Neural cell (in vitro differentiated cells): ENCODE measurements around the gene IGSF21.

ENCODE experiments used
- EP300 ChIP-seq: fragments of 450-650 bp; conservative IDR thresholded peaks from 2 replicates; pipeline ENCODE4 v1.6.1; 2014; ENCODE audit warnings: antibody characterized with exemption, mild to moderate bottlenecking, moderate library complexity; ENCODE audit not compliant: poor library complexity, severe bottlenecking
- EZH2 ChIP-seq: fragments of 200-600, 300-800 bp; shearing (Covaris generic), sonication (generic); IDR thresholded peaks from 2 replicates; pipeline ENCODE4 v1.6.1; 2014; ENCODE audit warnings: antibody characterized with exemption, low read length, borderline replicate concordance, mild to moderate bottlenecking; ENCODE audit not compliant: insufficient read depth, poor library complexity, severe bottlenecking
- MXI1 ChIP-seq: fragments of 450-650 bp; conservative IDR thresholded peaks from 2 replicates; pipeline ENCODE4 v1.6.1; 2014; ENCODE audit warnings: antibody characterized with exemption, mild to moderate bottlenecking; ENCODE audit not compliant: poor library complexity, severe bottlenecking
- POLR2AphosphoS5 ChIP-seq: IDR thresholded peaks from 2 replicates; pipeline ENCODE4 v1.6.1; 2012
- SMC3 ChIP-seq: fragments of 450-650 bp; conservative IDR thresholded peaks from 2 replicates; pipeline ENCODE4 v1.6.1; 2014; ENCODE audit warnings: antibody characterized with exemption, mild to moderate bottlenecking, moderate library complexity; ENCODE audit not compliant: poor library complexity
- TAF1 ChIP-seq: IDR thresholded peaks from 2 replicates; pipeline ENCODE4 v1.6.1; 2012; ENCODE audit warnings: low read depth
- TF ChIP-seq, protein P1 (sequence below): fragments of 450-650 bp; IDR thresholded peaks from 2 replicates; pipeline ENCODE4 v1.5.1; 2014; ENCODE audit warnings: antibody characterized with exemption, mild to moderate bottlenecking, moderate library complexity; ENCODE audit not compliant: poor library complexity, severe bottlenecking
- TF ChIP-seq, protein P2 (sequence below): IDR thresholded peaks from 2 replicates; pipeline ENCODE4 v1.6.1; 2012; ENCODE audit warnings: borderline replicate concordance

DNA sequence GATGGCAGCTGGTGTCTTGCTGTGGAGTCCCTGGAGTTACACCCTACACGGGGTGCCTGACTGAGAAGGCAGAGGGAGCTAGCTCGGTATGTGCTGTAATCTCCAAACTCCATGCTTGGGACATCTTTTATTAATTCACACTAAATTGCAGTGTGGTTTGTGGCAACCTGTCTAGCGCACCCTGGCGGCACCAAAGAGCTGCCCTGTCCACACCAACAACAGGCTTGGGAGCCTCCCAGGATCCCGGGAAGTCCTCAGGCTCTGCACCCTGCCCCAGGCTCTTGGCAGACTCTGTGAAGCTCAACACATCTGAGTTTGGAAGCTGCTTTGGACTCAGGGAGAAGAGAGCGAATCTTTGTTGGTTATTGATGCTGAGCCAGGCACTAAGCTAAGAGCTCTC is 138.9 kb downstream of the IGSF21 start:
- TF ChIP-seq, protein P1, sequence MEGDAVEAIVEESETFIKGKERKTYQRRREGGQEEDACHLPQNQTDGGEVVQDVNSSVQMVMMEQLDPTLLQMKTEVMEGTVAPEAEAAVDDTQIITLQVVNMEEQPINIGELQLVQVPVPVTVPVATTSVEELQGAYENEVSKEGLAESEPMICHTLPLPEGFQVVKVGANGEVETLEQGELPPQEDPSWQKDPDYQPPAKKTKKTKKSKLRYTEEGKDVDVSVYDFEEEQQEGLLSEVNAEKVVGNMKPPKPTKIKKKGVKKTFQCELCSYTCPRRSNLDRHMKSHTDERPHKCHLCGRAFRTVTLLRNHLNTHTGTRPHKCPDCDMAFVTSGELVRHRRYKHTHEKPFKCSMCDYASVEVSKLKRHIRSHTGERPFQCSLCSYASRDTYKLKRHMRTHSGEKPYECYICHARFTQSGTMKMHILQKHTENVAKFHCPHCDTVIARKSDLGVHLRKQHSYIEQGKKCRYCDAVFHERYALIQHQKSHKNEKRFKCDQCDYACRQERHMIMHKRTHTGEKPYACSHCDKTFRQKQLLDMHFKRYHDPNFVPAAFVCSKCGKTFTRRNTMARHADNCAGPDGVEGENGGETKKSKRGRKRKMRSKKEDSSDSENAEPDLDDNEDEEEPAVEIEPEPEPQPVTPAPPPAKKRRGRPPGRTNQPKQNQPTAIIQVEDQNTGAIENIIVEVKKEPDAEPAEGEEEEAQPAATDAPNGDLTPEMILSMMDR: no peak
- TF ChIP-seq, protein P2, sequence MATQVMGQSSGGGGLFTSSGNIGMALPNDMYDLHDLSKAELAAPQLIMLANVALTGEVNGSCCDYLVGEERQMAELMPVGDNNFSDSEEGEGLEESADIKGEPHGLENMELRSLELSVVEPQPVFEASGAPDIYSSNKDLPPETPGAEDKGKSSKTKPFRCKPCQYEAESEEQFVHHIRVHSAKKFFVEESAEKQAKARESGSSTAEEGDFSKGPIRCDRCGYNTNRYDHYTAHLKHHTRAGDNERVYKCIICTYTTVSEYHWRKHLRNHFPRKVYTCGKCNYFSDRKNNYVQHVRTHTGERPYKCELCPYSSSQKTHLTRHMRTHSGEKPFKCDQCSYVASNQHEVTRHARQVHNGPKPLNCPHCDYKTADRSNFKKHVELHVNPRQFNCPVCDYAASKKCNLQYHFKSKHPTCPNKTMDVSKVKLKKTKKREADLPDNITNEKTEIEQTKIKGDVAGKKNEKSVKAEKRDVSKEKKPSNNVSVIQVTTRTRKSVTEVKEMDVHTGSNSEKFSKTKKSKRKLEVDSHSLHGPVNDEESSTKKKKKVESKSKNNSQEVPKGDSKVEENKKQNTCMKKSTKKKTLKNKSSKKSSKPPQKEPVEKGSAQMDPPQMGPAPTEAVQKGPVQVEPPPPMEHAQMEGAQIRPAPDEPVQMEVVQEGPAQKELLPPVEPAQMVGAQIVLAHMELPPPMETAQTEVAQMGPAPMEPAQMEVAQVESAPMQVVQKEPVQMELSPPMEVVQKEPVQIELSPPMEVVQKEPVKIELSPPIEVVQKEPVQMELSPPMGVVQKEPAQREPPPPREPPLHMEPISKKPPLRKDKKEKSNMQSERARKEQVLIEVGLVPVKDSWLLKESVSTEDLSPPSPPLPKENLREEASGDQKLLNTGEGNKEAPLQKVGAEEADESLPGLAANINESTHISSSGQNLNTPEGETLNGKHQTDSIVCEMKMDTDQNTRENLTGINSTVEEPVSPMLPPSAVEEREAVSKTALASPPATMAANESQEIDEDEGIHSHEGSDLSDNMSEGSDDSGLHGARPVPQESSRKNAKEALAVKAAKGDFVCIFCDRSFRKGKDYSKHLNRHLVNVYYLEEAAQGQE: no peak
- no peak for TF ChIP-seq EZH2
- TF ChIP-seq SMC3: no peak
- TF ChIP-seq EP300: no peak
- TF ChIP-seq TAF1: no peak
- TF ChIP-seq POLR2AphosphoS5: no peak
- no peak for TF ChIP-seq MXI1
